ENCODE measurements around the gene COA5. TPM values are rescaled to one million over a fixed set of nuclear protein-coding genes. Genes with fewer than 3 reads are reported as not detected.

Gene COA5
- total RNA-seq, 1 donor from 2014 or later, result 29.6 TPM

GRCh38 chr2:98578231-98578630 lies 30.1 kb downstream of the COA5 start:
- no peaks in the 10 kb centered on the region for H3K4me1 Mint-ChIP-seq (ENCODE audit: low read depth, unreplicated experiment)
- H3K36me3 Mint-ChIP-seq (ENCODE audit: unreplicated experiment), result no peaks in the 10 kb centered on the region
- no peaks in the 10 kb centered on the region for H3K9me3 Mint-ChIP-seq (ENCODE audit: unreplicated experiment)
- no peak for DNase-seq
- no peak for TF ChIP-seq CTCF (IDR thresholded peaks at IDR 0.05; ENCODE audit: partially characterized antibody, unreplicated experiment)
- no peak overlapping the region for H3K4me3 Mint-ChIP-seq (ENCODE audit: unreplicated experiment)
- H3K27ac Mint-ChIP-seq (ENCODE audit: unreplicated experiment), result no peak overlapping the region
- peaks cover 1% of the 10 kb centered on the region for H3K27me3 Mint-ChIP-seq (ENCODE audit: unreplicated experiment)

- no peak for TF ChIP-seq CTCF (IDR thresholded peaks at IDR 0.05; ENCODE audit: partially characterized antibody, unreplicated experiment)
- no peak for DNase-seq
- Mint-ChIP-seq H3K4me1 (ENCODE audit: low read depth, unreplicated experiment) (no peaks in the 10 kb centered on the region), H3K36me3 (ENCODE audit: unreplicated experiment) (no peaks in the 10 kb centered on the region), H3K27ac (ENCODE audit: unreplicated experiment) (no peak overlapping the region), H3K4me3 (ENCODE audit: unreplicated experiment) (no peak overlapping the region), H3K9me3 (ENCODE audit: unreplicated experiment) (peaks cover 2% of the 10 kb centered on the region), H3K27me3 (ENCODE audit: unreplicated experiment) (no peaks in the 10 kb centered on the region)
Observed at GRCh38 chr2:98577313-98577712, 31.0 kb downstream of the COA5 start.

GRCh38 chr2:98576666-98577312 lies 31.5 kb downstream of the COA5 start:
- Mint-ChIP-seq H3K27ac (ENCODE audit: unreplicated experiment) (no peak overlapping the region), H3K4me3 (ENCODE audit: unreplicated experiment) (no peak overlapping the region), H3K27me3 (ENCODE audit: unreplicated experiment) (no peaks in the 10 kb centered on the region), H3K36me3 (ENCODE audit: unreplicated experiment) (no peaks in the 10 kb centered on the region), H3K4me1 (ENCODE audit: low read depth, unreplicated experiment) (no peaks in the 10 kb centered on the region), H3K9me3 (ENCODE audit: unreplicated experiment) (peaks cover 2% of the 10 kb centered on the region)
- DNase-seq, result no peak
- TF ChIP-seq CTCF (IDR thresholded peaks at IDR 0.05; ENCODE audit: partially characterized antibody, unreplicated experiment), result no peak

GRCh38 chr2:98573426-98573825 lies 34.9 kb downstream of the COA5 start:
- H3K27me3 Mint-ChIP-seq (ENCODE audit: unreplicated experiment), result peaks cover 5% of the 10 kb centered on the region
- H3K9me3 Mint-ChIP-seq (ENCODE audit: unreplicated experiment), result peaks cover 5% of the 10 kb centered on the region
- H3K4me3 Mint-ChIP-seq (ENCODE audit: unreplicated experiment), result no peak overlapping the region
- H3K36me3 Mint-ChIP-seq (ENCODE audit: unreplicated experiment), result peaks cover 7% of the 10 kb centered on the region
- DNase-seq, result no peak
- H3K4me1 Mint-ChIP-seq (ENCODE audit: low read depth, unreplicated experiment), result no peaks in the 10 kb centered on the region
- no peak overlapping the region for H3K27ac Mint-ChIP-seq (ENCODE audit: unreplicated experiment)
- TF ChIP-seq CTCF (IDR thresholded peaks at IDR 0.05; ENCODE audit: partially characterized antibody, unreplicated experiment), result no peak

- no peaks in the 10 kb centered on the region for H3K4me1 Mint-ChIP-seq (ENCODE audit: low read depth, unreplicated experiment)
- no peak for DNase-seq
- H3K27me3 Mint-ChIP-seq (ENCODE audit: unreplicated experiment), result peaks cover 5% of the 10 kb centered on the region
- no peak overlapping the region for H3K27ac Mint-ChIP-seq (ENCODE audit: unreplicated experiment)
- H3K36me3 Mint-ChIP-seq (ENCODE audit: unreplicated experiment), result peaks cover 7% of the 10 kb centered on the region
- no peak for TF ChIP-seq CTCF (IDR thresholded peaks at IDR 0.05; ENCODE audit: partially characterized antibody, unreplicated experiment)
- peaks cover 5% of the 10 kb centered on the region for H3K9me3 Mint-ChIP-seq (ENCODE audit: unreplicated experiment)
- H3K4me3 Mint-ChIP-seq (ENCODE audit: unreplicated experiment), result no peak overlapping the region
Observed at GRCh38 chr2:98572676-98573075, 35.6 kb downstream of the COA5 start.
